ENCODE measurements around the gene TMEM255B.

The TMEM255B gene

DNA sequence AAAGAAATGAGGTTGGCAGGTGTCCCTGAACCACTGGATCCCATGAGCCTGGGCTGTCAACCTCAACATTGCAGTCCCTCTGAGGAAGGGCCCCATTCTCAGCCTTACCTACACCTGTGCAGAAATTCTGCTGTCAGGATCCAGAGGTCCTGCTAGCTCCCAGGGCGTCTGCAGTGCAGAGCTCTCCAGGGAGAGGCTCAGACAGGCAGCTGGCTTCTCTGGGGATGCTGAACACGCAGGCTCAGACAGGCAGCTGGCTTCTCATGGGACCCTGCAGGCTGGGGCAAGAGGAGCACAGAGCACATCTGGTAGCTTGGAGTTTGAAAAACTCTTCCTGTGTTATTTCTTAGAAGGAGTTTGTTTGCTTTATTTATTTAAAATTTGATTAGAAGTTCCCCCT lies 50.9 kb downstream of the TMEM255B start:
- DNase-seq (ENCODE audit: low read depth) = no peak
- no peak overlapping the region for H3K4me3 ChIP-seq (ENCODE audit: low read depth, low read length)

DNA sequence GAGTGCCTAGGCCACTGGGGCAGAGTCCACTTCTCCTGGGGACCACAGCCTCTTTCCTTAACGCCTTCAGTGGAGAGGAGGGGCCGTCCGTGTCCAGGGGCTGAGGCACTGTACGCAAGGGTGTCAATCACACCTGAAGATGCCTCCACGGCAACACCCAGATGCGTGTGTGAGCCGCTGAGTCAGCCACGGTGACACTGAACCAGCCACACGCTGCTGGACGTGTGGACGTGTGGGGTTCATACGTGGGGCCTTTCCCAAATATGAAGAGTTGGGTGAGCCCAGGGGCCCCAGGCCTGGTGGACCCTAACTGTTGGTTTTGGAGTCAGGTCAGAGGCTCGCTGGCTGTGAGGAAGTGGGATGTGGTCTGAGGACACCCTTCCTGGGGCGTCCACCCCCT lies 51.6 kb downstream of the TMEM255B start:
- DNase-seq (ENCODE audit: low read depth) = no peak
- no peak overlapping the region for H3K4me3 ChIP-seq (ENCODE audit: low read depth, low read length)

DNA sequence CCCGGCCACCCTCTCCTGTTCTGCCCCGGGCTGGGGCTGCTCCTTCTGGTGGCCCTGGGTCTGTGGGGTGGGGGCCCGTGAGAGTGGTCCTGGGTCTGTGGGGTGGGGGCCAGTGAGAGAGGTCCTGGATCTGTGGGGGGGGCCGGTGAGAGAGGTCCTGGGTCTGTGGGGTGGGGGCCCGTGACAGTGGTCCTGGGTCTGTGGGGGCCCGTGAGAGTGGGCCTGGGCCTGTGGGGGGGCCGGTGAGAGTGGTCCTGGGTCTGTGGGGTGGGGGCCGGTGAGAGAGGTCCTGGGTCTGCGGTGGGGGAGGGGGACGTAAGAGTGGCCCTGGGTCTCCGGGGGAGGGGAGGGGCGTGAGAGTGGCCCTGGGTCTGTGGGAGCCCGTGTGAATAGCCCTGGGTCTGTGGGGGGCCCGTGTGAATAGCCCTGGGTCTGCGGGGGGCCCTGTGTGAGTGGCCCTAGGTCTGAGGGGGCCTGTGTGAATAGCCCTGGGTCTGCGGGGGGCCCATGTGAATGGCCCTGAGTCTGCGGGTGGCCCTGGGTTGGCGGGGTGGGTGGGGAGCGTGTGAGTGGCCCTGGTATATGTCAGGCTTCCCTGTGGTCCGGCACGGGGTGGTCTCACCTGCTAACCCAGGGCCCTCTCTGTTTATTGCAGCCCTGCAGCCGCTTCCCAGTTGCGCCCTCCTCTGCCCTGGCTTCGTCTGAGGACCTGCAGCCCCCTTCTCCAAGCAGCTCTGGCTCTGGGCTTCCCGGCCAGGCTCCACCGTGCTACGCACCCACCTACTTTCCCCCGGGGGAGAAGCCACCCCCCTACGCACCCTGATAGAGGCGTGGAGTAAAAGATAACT lies 52.3 kb downstream of the TMEM255B start:
- H3K4me3 ChIP-seq (ENCODE audit: low read depth, low read length) = no peak overlapping the region
- no peak for DNase-seq (ENCODE audit: low read depth)

DNA sequence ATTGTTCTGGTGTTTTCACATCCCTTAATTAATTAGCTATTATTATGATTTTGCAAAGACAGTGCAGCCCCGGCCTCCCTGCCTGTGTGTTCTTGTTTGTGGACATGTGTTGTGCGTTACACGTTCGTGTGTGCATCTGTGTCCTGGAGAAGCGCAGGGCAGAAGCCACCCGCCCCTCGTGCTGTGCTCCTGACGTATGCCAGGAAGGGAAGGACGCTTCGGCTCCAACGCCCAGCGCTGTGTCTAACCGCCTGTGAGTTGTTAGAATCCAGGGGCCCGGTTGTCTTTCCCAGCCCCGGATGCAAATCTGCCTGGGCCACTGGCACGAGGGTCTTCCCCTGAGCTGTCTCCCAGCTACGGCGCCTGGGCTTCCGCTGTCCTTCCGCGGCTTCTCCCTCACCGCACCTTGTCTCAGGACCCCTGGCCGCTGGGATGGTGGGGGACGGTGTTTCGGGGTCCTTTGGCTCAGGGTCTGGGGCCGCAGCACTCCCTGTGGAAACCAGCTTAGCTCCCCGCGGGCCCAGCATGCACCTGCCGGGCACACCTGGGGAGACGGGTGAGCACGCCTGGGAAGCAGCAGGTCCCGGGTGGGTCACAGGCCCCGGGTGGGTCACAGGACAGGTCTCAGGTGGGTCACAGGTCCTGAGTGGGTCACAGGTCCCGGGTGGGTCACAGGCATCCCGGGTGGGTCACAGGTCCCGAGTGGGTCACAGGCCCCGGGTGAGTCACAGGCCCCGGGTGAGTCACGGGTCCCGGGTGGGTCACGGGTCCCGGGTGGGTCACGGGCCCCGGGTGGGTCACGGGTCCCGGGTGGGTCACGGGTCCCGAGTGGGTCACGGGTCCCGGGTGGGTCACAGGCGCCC lies 53.4 kb downstream of the TMEM255B start:
- DNase-seq (ENCODE audit: low read depth) = no peak
- H3K4me3 ChIP-seq (ENCODE audit: low read depth, low read length) = no peak overlapping the region

DNA sequence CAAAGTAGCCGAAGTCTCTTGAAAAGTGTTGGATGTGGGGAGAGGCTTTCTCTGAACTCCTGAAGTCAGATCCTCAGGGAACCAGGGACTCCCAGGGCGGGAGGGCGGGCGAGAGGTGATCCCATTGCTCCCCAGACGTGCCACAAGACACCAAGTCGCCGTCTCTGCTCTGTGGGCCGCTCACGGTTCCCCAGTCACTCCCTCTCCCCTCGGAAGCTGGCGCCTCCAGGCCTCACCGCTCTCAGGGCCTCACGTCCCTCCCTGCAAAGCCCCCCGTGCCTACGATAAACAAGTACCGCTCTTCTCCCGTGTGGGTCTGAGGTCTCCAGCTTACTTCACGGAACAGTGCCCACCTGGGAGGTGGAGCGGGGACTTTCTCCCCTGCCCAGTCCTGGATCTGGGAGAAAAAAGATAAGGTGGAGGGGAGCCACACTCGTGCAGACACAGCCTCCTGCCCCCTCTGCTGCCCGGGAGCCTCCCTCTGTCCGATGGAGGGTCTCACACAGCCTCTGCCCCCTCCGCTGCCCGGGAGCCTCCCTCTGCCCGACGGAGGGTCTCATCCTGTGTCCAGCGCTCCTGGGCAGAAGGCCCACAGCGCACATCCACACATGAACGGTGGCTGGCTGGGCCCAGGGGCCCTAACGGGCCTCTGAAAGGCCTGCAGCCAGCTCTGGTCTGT lies 54.2 kb downstream of the TMEM255B start:
- no peak overlapping the region for H3K4me3 ChIP-seq (ENCODE audit: low read depth, low read length)

DNA sequence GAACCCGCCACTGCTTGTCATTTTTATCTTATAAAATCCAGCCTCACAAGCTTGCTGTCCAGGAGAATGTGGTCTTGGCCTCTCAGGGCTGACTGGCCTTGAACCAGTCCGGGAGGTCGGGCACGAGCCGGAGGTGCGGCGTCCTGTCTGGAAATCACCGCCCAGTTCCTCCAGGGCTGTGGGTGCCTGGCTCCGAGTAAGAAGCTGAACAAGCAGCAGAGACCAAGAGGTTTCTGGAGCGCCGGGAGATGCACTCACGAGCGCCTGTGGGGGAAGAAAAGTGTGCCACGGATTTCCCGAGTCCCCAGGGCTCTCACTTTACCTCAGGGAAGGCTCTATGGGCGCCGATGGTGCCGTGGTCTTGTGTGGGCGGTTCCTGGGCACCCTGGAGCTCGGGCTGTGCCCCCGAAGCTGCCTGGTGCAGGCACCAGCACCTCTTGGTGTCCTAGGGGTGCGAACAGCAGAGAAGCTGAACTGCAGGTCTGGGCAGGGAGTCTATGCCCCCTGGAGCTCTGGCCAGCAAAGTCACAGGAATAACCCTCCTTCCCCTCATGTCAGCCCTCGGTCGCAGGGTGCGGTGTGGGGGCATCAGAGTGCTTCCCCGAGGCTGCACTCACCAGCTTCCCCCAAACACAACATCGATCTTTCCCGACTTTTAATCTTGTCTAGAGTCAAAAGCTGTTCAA lies 54.9 kb downstream of the TMEM255B start:
- no peak for DNase-seq (ENCODE audit: low read depth)
- H3K4me3 ChIP-seq (ENCODE audit: low read depth, low read length) = no peak overlapping the region

More for the DNA sequence above, 54.2 kb downstream of the TMEM255B start:
- no peak for DNase-seq (ENCODE audit: low read depth)

DNA sequence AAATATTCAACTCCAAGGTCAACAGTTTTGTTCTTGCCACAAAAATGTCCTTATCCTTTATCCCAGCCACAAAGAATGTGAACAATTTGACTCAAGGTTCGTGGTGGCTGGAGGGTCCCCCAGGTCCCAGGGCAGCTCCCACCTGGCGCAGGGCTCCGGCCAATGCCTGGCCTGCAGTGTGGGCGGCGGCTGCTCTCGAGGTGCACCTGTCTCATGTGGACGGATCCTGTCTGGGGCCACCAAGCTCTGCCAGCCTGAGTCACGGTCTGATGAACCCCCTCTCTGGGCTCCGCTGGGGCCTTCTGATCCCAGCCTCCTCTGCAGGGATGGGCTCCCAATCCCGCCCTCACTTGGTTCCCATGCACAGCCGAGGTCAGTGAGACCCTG lies 55.4 kb downstream of the TMEM255B start:
- no peak overlapping the region for H3K4me3 ChIP-seq (ENCODE audit: low read depth, low read length)
- DNase-seq (ENCODE audit: low read depth) = no peak

DNA sequence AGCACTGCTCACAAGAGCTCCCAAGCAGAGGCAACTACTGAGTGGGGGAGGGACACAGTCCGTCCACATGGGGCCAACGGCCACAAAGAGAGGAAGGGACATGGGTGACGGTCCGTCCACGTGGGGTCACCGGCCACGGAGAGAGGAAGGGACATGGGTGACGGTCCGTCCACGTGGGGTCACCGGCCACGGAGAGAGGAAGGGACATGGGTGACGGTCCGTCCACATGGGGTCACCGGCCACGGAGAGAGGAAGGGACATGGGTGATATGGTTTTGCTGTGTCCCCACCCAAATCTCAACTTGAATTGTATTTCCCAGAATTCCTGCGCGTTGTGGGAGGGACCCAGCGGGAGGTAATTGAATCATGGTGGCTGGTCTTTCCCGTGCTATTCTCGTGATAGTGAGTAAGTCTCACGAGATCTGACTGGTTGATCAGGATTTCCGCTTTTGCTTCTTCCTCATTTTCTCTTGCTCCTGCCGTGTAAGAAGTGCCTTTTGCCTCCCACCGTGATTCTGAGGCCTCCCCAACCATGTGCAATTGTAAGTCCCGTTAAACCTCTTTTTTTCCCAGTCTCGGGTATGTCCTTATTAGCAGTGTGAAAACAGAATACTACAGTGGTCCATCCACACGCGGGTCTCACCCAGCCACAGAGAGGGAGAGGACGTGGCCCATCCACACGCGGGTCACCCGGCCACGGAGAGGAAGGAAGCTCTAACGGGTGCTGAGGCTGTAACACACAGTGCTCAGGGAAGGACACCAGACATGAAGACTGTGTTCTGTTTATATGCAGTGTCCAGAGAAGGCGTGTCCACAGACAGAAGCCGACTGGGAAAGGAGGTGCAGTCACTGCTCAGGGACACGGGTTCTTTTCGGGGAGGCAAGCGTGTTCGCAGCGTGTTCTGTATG lies 56.4 kb downstream of the TMEM255B start:
- DNase-seq (ENCODE audit: low read depth) = no peak
- H3K4me3 ChIP-seq (ENCODE audit: low read depth, low read length) = no peak overlapping the region

DNA sequence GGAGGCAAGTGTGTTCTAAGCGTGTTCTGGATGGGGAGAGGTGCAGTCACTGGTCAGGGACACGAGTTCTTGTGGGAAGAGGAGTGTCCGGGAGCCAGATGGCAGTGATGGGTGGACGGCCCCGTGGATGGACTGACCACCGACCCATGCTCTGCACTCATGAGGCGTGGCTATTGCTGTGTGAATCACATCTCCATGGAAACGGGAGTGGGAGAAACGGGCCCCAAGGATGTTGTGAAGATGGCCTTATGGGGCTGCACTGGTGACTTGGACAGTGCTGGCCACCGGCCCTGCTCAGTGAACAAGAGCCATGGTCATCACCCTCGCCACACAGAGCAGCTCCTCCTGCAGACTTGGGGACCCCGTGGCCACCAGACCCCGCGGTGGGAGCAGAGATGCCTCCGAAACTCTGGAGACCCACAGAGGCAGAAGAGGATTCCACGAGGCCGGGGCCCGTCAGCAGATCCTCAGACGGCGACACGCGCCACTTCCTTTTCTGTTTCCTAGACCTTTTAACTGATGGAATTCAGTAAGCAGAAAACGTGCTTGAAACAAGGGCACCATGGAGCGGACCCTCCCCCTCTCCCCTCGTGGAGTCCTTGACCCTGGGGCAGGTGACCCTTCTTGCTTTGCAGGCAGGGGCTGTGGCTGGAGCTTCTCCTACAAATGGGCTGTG lies 57.4 kb downstream of the TMEM255B start:
- DNase-seq (ENCODE audit: low read depth) = no peak
- H3K4me3 ChIP-seq (ENCODE audit: low read depth, low read length) = no peak overlapping the region

DNA sequence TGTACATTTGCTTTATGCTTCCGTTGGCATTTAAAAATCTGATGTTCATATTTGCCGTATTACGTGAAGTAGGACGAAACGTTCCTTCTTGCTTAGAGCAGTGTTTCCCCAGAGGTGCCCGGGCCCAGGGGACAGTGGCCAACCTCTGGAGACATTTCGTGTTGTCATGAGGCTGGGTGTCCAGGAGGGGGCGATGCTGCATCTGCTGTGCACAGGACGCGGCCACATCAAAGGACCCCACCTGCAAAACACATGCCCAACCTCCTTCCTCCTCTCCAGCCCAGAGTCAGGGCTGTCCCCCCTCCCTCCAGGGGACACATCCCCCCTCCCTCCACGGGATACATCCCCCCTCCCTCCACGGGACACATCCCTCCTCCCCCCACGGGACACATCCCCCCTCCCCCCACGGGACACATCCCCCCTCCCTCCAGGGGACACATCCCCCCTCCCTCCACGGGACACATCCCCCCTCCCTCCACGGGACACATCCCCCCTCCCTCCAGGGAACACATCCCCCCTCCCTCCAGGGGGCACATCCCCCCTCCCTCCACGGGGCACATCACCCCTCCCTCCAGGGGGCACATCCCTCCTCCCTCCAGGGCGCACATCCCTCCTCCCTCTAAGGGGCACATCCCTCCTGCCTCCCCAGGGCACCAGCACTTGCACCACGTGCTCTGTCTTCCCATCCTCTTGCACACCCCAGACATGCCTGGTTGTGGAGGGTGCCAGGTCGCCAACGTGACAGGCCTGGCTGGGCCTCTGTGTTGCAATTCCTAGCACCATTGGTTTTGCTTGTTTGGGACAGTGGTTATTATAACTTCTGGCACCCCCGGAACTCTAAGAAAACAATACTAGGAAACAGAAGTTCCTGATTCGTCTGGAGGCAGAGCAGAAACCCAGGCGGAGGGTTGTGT lies 58.2 kb downstream of the TMEM255B start:
- peak; percentile 45 for DNase-seq (ENCODE audit: low read depth)
- H3K4me3 ChIP-seq (ENCODE audit: low read depth, low read length) = no peak overlapping the region

DNA sequence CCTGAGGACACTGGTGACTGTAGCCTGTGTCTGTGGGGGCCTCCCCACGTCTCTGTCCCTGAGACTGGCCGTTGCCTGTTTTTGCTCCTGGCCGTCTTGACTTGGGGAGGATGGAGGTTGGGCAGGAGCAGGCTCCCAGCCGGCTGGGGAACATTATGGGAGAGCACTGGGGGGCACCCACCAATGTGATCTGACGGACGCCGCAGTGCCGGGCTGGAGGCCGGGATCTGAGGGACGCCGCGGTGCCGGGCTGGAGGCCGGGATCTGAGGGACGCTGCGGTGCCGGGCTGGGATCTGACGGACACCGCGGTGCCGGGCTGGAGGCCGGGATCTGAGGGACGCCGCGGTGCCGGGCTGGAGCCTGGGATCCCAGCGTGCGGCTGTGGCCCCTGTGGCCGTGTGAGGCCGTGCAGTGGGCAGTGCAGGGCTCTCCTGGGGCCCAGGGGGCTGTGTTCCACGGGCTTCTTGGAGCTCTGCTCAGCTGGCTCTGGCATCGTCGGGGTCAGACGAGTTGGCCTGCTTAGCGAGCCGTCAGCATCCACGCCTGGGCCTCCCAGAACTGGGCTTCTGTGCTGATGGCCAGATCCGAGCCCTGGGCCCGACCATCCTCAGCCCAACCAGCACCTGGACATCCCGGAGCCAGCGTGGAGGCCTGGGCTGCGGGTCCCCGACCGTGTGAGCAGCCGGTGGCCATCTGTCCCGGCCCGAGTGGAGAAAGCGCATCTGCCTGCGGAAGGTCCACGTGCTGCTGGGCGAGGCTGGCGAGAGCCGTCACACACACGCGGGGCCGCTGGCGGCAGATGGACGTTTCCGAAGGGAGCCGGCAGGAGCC lies 59.0 kb downstream of the TMEM255B start:
- no peak overlapping the region for H3K4me3 ChIP-seq (ENCODE audit: low read depth, low read length)
- DNase-seq (ENCODE audit: low read depth) = no peak

DNA sequence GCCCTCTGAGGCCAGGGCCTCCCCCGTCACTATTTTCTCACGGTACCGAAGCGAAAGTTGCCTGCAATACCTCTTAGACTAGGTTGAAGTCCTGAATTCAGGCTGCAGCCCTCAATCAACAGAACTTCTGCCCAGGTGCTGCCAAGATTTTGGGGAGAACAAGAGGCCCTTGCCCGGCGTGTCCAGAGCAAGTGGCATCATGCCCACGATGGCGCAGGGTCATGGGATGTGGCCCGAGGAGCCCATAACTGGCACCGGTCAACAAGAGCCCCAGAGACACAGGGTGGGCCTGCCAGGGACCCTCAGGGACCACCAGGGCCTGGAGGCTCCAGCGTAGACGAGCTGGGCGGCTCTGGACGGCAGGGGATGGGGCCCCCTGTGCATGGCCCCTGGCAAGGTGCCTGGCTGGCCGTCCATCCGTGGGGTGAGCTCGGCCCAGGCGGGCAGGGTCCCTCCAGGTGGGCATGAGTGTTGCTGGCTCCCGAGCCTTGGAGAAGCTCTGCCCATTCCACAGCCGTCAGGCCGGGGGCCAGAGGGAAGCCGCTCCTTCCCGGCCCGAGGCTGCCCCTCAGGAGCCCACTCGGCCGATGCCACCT lies 59.8 kb downstream of the TMEM255B start:
- no peak for DNase-seq (ENCODE audit: low read depth)
- no peak overlapping the region for H3K4me3 ChIP-seq (ENCODE audit: low read depth, low read length)

DNA sequence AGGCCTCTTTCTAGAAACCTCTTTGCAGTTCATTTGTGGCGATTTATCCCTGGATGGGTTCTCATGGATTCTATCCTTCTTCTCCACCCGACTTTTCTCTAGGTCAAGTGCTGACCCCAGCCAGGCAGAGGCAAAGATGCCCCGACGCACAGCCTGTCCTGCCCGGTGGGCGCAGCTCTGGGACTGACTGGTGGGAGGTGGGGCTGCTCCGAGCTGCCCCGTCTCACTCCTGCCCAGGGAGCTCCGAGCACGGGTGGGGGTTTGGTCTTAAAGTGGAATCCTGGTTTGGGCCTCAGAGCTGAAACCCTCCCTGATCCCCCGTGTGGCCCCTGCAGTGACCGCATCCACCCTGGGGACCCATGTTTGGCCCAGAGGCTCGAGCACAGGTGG lies 60.3 kb downstream of the TMEM255B start:
- H3K4me3 ChIP-seq (ENCODE audit: low read depth, low read length) = no peak overlapping the region
- DNase-seq (ENCODE audit: low read depth) = no peak

DNA sequence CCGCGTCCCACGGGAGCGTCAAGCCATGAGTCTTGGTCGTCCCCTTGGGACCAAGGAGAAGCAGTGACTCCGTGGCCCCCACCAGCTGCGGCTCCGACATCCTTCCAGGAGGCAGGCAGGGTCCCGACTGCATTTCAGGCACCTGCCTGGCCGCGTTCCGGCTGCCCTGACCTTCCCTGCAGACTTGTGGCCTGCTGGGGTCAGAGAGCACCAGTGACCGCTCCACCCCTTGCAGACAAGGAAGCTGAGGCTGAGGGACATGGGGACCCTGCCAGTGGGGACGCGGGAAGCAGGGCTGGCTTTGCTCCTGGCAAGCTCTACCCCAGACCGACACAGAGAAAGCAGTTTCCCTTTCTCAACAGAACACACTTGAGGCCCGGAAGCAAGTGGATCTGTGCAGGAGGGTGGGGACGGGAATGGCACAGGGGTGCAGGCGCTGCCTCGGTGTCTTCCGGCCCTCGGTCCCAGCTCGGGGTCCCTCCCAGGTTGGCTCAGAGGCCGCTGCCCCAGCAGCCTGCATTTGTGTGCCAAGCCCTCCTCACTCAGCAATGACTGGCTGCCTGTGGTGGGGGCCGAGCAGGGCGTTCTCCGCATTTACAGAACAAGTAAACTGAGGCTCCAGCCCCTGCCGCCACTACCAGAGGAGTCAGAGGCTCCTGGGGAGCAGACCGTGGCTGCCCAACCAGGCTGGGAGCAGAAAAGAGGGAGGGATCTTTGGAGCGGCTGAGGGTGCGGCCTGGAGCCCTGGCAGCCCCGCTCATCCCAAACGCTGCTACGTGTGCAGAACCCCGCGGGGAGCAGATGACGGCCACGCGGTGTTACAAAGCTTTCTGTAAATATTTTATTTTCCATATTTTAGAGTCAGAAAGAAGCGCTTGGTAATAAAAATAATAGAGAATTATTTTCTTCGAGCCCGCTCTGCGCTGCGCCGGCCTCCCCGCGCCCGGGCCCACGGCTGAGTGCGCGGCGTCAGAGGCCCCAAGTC lies 61.0 kb downstream of the TMEM255B start:
- no peak overlapping the region for H3K4me3 ChIP-seq (ENCODE audit: low read depth, low read length)
- no peak for DNase-seq (ENCODE audit: low read depth)
